ENCODE results near the gene SPATA13. TPM values are rescaled to one million over a fixed set of nuclear protein-coding genes. Genes with fewer than 3 reads are reported as not detected.

Gene SPATA13
- total and polyA plus RNA-seq, 10 of the 15 experiments (the other 5 are each of a cell fraction or from before 2014, with no cell fraction given), result 2.4 to 11.1 (median 10.2) TPM

- no peak overlapping the region for H3K27ac ChIP-seq (ENCODE audit: control insufficient read depth, insufficient read depth)
- WGBS (ENCODE audit: insufficient coverage, insufficient replicate concordance, low lambda C conversion rate, missing lambda C conversion rate), result 57% methylated on average over 5 of the region's 5 CpGs
- no peak for TF ChIP-seq MTA2 (IDR thresholded peaks at IDR 0.05; ENCODE audit: low read depth)
- no peak for TF ChIP-seq POLR2AphosphoS2 (IDR thresholded peaks at IDR 0.05; ENCODE audit: low read depth, low read length)
- no peak for TF ChIP-seq USF2 (IDR thresholded peaks at IDR 0.05; ENCODE audit: borderline replicate concordance, low read depth, low read length)
- TF ChIP-seq GABPA (IDR thresholded peaks at IDR 0.05; ENCODE audit: low read depth), result no peak
- TF ChIP-seq STAT3 (IDR thresholded peaks at IDR 0.05; ENCODE audit: low read depth, low read length), result no peak
- no peak for TF ChIP-seq SIX5 (IDR thresholded peaks at IDR 0.05; ENCODE audit: low read depth, low read length, severe bottlenecking)
- no peak for TF ChIP-seq NFXL1 (IDR thresholded peaks at IDR 0.05; ENCODE audit: borderline replicate concordance)
- TF ChIP-seq ASH2L (IDR thresholded peaks at IDR 0.05; ENCODE audit: borderline replicate concordance, low read depth), result no peak
- TF ChIP-seq ZBTB33 (IDR thresholded peaks at IDR 0.05), result no peak
- no peak for TF ChIP-seq NFYA (IDR thresholded peaks at IDR 0.05; ENCODE audit: borderline replicate concordance, low read depth, low read length)
- no peak for TF ChIP-seq EZH2 (IDR thresholded peaks at IDR 0.05; ENCODE audit: borderline replicate concordance, control insufficient read depth, low read depth, low read length)
- no peak for TF ChIP-seq RAD21 (IDR thresholded peaks at IDR 0.05; ENCODE audit: insufficient read depth, low read depth, low read length)
- no peak for TF ChIP-seq LARP7 (IDR thresholded peaks at IDR 0.05)
- no peak for TF ChIP-seq CHD2 (IDR thresholded peaks at IDR 0.05; ENCODE audit: borderline replicate concordance, low read depth, low read length)
- no peak for TF ChIP-seq ETV6 (conservative IDR thresholded peaks at IDR 0.05 in 1 of 2, IDR thresholded peaks at IDR 0.05 in 1 of 2; ENCODE audit: borderline replicate concordance in 1 of 2, low read depth in 1 of 2)
- TF ChIP-seq CHD1 (IDR thresholded peaks at IDR 0.05; ENCODE audit: low read depth, low read length), result no peak
- H3K9me3 ChIP-seq (replicated peaks; ENCODE audit: control insufficient read depth, insufficient read depth, low read length), result no peaks in the 10 kb centered on the region
- ChIA-PET POLR2A (no interaction called here), CTCF (no interaction called here), RAD21 (ENCODE audit: unreplicated experiment) (interaction anchor here (0.8 kb wide), 1 partner anchor 75 kb away, joined by 3 read pairs; no protein-coding TSS in a partner anchor), SMC1A (ENCODE audit: uncharacterized antibody, unreplicated experiment) (interaction anchor here (0.9 kb wide), 2 partner anchors 53 to 93 kb away, joined by 3 read pairs; no protein-coding TSS in a partner anchor)
- intact Hi-C loops (cut with micrococcal nuclease; ENCODE audit: unreplicated experiment) (no loop called here), in situ Hi-C loops (cut with MboI) (no loop called here)
- no peaks in the 10 kb centered on the region for H3K79me2 ChIP-seq (ENCODE audit: control insufficient read depth, insufficient read depth, low read length)
- FAIRE-seq, result no peak
- H2AFZ ChIP-seq (ENCODE audit: control insufficient read depth, low read depth, low read length), result no peak overlapping the region
- H3K4me3 ChIP-seq, result no peak overlapping the region
- H3K9ac ChIP-seq (ENCODE audit: control insufficient read depth, insufficient read depth, low read length), result no peak overlapping the region
- H3K36me3 ChIP-seq (ENCODE audit: control insufficient read depth in 2 of 2, insufficient read depth in 2 of 2, low read length in 1 of 2), result no peaks in the 10 kb centered on the region
- no peaks in the 10 kb centered on the region for H3K4me1 ChIP-seq (ENCODE audit: control insufficient read depth, insufficient read depth, low read length)
- peaks cover 2 to 11% of the 10 kb centered on the region in 2 experiments; a peak in 3 of 4 replicates for H3K27me3 ChIP-seq (replicated peaks in 1 of 2; ENCODE audit: control insufficient read depth in 2 of 2, insufficient read depth in 2 of 2, low read length in 1 of 2)
- DNase-seq (ENCODE audit: low read depth, low spot score), result no peak
- H3K4me2 ChIP-seq (ENCODE audit: control insufficient read depth, insufficient read depth), result no peak overlapping the region
- ATAC-seq, result no peak
- BruUV-seq (replicated peaks), result no TSS peak
- H4K20me1 ChIP-seq (ENCODE audit: control insufficient read depth, insufficient read depth), result no peaks in the 10 kb centered on the region
Observed at GRCh38 chr13:24153979-24154701, 6.4 kb upstream of the SPATA13 start.

All from GM12878 (cell line).